OCI-LY3 (cell line): ENCODE results near the gene BBIP1.

ENCODE experiments used
- CTCF ChIP-seq: fragments of 200-600, 300-600 bp; sonication (generic); IDR thresholded peaks from 2 replicates; pipeline ENCODE4 v1.5.1; 2014; ENCODE audit warnings: antibody characterized with exemption, low read length, low read depth
- EZH2phosphoT487 ChIP-seq: fragments of 200-600 bp; shearing (Covaris generic); IDR thresholded peaks from 2 replicates; pipeline ENCODE4 v1.6.1; 2018; ENCODE audit warnings: antibody characterized with exemption, mixed run types, low read depth

- TF ChIP-seq EZH2phosphoT487, result no peak
- no peak for TF ChIP-seq CTCF
These were observed 6.6 kb downstream of the BBIP1 start for GRCh38 chr10:110912374-110912773.
